Right lobe of liver (tissue), 4 donors: ENCODE results near the gene ACTBL2.

Source experiments
- CTCF ChIP-seq, 4 donors: fragments of 200-600 bp in 3 of 4; fragments of 450-650 bp in 1 of 4; IDR thresholded peaks; one replicate each; pipeline versions ENCODE4 v1.5.1 to v1.8.0; 2016 to 2022; ENCODE audit warnings: antibody characterized with exemption in 4 of 4, mild to moderate bottlenecking in 2 of 4
- POLR2A ChIP-seq: fragments of 450-650 bp; IDR thresholded peaks from one replicate; pipeline ENCODE4 v1.6.1; 2017; ENCODE audit warnings: antibody characterized with exemption, mild to moderate bottlenecking
- donor health status: DM: no; HTN: no; CAD: no.
- donor health status: DM: no; HTN: no; CAD: no.
- donor health status: DM: no; HTN: yes; CAD: no.

- TF ChIP-seq CTCF (IDR thresholded peaks at IDR 0.05) (no peak), POLR2A (no peak)
Measured at GRCh38 chr5:57503433-57503832, 20.8 kb upstream of the ACTBL2 start.
